Epithelial cell of proximal tubule (primary cell): ENCODE results near the gene CGRRF1. TPM values are rescaled to one million over a fixed set of nuclear protein-coding genes. Genes with fewer than 3 reads are reported as not detected.

ENCODE experiments used
- DNase-seq: peaks from one replicate; pipeline ENCODE4 v3.0.0-alpha.2; 2011; ENCODE audit warnings: low read depth
- H3K4me3 ChIP-seq: 2 replicates; pipeline ENCODE4 v1.5.1; 2011; ENCODE audit warnings: low read depth, mild to moderate bottlenecking, low read length
- total RNA-seq: library from RNA; depleted of rRNA; stranded (reverse); fragments of >200 nt; gene quantifications from 2 replicates; pipeline ENCODE4 v1.2.3, GENCODE V29; 2015
- TF ChIP-seq, protein P1 (sequence below): conservative IDR thresholded peaks from 2 replicates; pipeline ENCODE4 v1.5.1; 2012; ENCODE audit warnings: low read depth, mild to moderate bottlenecking, low read length

The CGRRF1 gene
- total RNA-seq, 1 donor from 2014 or later: 5.4 TPM

DNA sequence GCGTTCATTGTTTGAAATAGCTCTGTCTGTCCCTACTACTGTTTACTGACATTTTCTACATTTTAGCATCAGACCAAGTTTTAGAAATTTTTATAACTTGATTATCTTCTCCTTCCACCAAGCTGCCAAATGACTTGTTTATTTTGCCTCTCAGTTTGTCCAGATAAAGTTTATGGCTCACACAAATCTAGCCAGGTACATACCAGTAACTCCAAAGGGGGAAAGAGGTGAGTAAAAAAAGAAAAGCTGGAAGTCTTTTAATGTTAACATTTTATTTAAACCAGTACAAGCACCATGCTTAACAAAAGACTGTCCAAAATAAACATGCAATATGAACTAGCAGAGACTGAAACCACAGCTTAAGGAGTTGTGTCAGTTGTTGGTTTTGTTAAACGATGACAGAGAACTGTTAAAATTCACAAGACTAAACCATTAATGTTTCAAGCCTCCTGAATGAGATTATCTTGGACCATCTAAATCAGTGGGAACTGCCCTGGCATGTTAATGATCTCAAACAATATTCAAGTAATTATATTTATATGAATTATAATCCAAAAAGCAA is 35.4 kb upstream of the CGRRF1 start:
- no peak for DNase-seq
- H3K4me3 ChIP-seq: no peak overlapping the region
- TF ChIP-seq, protein P1, sequence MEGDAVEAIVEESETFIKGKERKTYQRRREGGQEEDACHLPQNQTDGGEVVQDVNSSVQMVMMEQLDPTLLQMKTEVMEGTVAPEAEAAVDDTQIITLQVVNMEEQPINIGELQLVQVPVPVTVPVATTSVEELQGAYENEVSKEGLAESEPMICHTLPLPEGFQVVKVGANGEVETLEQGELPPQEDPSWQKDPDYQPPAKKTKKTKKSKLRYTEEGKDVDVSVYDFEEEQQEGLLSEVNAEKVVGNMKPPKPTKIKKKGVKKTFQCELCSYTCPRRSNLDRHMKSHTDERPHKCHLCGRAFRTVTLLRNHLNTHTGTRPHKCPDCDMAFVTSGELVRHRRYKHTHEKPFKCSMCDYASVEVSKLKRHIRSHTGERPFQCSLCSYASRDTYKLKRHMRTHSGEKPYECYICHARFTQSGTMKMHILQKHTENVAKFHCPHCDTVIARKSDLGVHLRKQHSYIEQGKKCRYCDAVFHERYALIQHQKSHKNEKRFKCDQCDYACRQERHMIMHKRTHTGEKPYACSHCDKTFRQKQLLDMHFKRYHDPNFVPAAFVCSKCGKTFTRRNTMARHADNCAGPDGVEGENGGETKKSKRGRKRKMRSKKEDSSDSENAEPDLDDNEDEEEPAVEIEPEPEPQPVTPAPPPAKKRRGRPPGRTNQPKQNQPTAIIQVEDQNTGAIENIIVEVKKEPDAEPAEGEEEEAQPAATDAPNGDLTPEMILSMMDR: no peak

DNA sequence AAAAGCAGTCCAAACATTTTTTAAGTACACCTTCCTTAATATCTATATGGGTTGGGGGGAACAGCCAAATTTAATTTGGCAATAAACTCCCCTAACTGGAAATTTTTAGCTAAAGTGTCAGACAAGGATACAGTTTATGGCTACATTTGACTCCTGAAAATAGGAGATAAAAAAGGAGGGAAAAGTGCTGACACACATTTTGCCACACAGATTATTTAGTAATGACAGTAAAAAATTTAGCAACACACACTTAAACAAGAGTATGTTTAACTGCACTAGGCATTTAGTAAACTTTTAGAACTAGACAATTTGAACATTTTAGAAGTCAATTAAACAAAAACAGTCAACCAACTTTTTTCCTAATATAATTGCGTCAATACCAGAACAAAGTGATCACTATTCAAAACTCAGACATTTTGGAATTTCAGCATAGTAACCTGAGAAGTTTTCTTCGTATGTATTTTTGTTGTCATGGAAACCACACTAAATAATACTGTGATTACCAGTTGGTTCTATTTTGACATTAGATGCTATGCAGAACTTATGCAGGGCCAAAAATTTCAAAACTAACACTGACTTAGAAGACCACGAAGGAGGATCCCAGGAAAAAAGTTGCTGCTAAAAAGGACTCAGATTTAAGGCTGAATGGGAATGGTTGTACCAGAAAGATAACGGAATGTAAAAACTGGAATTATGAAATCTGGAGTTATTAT is 34.4 kb upstream of the CGRRF1 start:
- no peak overlapping the region for H3K4me3 ChIP-seq
- DNase-seq: no peak
- TF ChIP-seq, protein P1: no peak

DNA sequence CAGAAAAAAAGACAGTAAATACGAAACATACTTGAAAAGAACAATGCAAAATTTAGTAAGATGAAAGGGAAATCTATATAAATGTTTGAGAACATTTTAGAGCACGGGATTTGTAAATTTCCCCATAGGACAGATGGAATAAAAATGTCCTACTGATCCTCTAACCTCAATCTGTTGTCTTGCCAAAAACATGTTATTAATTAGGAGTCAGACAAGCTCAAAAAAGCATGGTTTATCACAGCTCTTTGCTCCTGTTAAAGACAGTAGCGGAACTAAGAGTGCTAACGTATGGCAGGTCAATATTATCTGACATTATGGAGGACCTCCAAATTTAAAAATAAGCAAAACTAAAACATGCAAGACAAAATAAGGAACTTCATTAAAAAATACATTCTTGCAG is 33.8 kb upstream of the CGRRF1 start:
- no peak overlapping the region for H3K4me3 ChIP-seq
- TF ChIP-seq, protein P1: no peak
- no peak for DNase-seq

DNA sequence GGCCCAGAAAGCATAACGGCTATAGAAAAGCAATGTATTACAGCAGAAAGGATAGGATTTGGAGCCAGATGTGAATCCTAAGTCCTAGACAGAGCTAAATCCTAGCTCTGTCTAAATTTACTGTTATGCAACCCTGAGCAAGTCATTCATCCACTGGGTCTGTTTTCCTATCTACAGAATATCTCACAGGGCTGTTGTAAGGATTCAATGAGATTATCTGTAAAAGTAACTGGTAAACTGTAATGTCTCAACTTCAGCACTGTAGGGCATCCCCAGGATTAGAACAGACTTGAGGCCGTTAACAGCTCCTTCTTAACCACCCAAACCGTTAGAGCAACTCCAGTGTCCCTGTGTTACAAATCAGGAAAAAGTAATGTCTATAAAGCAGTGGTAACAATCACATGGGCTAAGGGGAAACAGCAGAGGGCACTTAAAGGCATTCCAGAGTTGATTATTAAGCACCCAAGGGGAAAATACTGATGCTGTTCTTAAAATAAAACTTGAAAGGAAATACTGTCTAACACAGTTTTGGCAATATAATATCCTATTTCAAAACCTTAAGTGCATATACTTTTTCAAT is 31.0 kb upstream of the CGRRF1 start:
- TF ChIP-seq, protein P1: no peak
- H3K4me3 ChIP-seq: no peak overlapping the region
- DNase-seq: no peak

DNA sequence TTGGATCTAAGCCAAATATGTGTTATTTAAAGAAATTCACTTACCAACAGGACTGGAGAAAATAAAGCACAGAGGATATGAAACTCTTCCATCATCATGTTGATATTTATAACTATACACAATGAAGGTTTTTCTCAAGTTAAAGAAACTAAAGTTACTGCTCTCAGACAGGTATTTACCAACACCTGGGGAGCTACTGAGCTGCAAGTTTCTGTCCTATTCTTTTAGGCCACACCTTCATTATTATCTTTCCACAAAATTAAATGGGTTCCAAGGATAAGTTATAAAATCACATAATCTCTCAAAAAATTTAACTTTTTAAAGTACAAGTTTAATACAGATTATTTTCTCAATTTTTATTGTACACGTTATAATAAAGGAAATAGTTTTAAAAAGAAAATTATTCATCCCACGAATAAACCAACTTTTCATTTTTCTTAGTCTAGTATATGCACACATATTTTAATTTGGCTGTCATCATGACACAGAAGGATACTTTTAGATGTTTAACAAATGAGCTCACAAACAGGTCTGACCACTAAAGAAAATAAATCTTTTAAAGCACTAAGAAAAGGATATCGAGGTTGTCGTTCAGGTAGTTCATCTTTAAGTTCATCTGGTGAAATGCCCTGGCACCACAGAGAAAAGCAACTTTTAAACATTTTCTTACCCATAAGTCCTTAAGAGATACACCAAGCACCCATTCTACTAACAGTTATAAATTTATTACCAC is 28.7 kb upstream of the CGRRF1 start:
- DNase-seq: no peak
- TF ChIP-seq, protein P1: no peak
- no peak overlapping the region for H3K4me3 ChIP-seq

DNA sequence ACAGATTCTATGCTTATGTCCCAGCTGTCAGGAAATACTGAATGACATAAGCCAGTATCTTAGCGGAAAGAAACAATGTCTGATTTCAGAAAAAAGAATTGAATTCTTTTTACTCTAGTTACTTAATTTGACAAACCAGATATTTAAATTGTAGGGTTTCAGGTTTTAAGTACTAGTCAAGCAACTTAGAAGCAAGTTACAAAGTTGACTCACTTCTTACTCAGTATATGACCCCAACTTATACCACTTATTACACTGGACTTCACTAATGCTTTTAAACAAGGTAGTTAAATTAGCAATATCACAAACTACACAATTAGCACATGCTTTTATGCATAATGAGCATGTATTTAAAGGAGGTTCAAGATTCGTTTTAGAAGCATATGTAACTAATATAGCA is 28.0 kb upstream of the CGRRF1 start:
- DNase-seq: no peak
- TF ChIP-seq, protein P1: no peak

More for the DNA sequence above, 28.0 kb upstream of the CGRRF1 start:
- H3K4me3 ChIP-seq: no peak overlapping the region
